WTC11 (cell line): ENCODE data around the gene LRRC28. TPM values are rescaled to one million over a fixed set of nuclear protein-coding genes. Genes with fewer than 3 reads are reported as not detected.
A peak's percentile ranks its signal among the peaks of the same experiment; 100 is the strongest.

Experiments used
- ATAC-seq: fragments of 200-7000 bp; cut with Tn5 transposase; 2 replicates; pipeline ENCODE4 v1.10.0; 2021; ENCODE audit warnings: mild to moderate bottlenecking, moderate library complexity
- Bru-seq: library from RNA; stranded (reverse); fragments of 400-500 nt; gene quantifications from one replicate; lab custom pipeline; 2021; lab: Mats Ljungman, UMichigan
- CTCF ChIA-PET: fragments of 300-600 bp; sonication (Branson Sonifier 250); formaldehyde crosslinking; loops from one replicate; lab custom pipeline; 2021; ENCODE audit warnings: antibody characterized with exemption; lab: Charles Lee
- POLR2A ChIA-PET: fragments of 350-600 bp; sonication (Branson Sonifier 250); formaldehyde crosslinking; loops from one replicate; lab custom pipeline; 2021; ENCODE audit warnings: antibody characterized with exemption; lab: Charles Lee
- DNase-seq: peaks from one replicate; pipeline ENCODE4 v3.0.0; 2021; ENCODE audit warnings: low spot score
- H3K27ac Mint-ChIP-seq: 2 replicates; pipeline ENCODE4 v1.8.0; 2021; ENCODE audit warnings: mixed read lengths
- H3K27me3 Mint-ChIP-seq: 2 replicates; pipeline ENCODE4 v1.8.0; 2021; ENCODE audit warnings: low read depth, mild to moderate bottlenecking, moderate library complexity, mixed read lengths
- H3K36me3 Mint-ChIP-seq: 2 replicates; pipeline ENCODE4 v1.8.0; 2021; ENCODE audit warnings: mixed read lengths
- H3K4me1 Mint-ChIP-seq: 2 replicates; pipeline ENCODE4 v1.8.0; 2022; ENCODE audit warnings: mixed read lengths
- H3K4me3 Mint-ChIP-seq: 2 replicates; pipeline ENCODE4 v1.8.0; 2021; ENCODE audit warnings: mild to moderate bottlenecking, moderate library complexity, mixed read lengths
- H3K9me3 Mint-ChIP-seq: 2 replicates; pipeline ENCODE4 v1.8.0; 2021; ENCODE audit warnings: mixed read lengths
- ATF1 ChIP-seq: sonication (generic); formaldehyde crosslinking; IDR thresholded peaks from 2 replicates; pipeline ENCODE4 v1.8.1; 2023; ENCODE audit warnings: mild to moderate bottlenecking, moderate library complexity, missing genetic modification reagents
- ATF6 ChIP-seq: sonication (generic); formaldehyde crosslinking; IDR thresholded peaks from 2 replicates; pipeline ENCODE4 v1.8.1; 2023; ENCODE audit warnings: mild to moderate bottlenecking, missing genetic modification reagents
- CBFB ChIP-seq: sonication (generic); formaldehyde crosslinking; IDR thresholded peaks from 2 replicates; pipeline ENCODE4 v1.8.1; 2022; ENCODE audit warnings: mild to moderate bottlenecking, low read depth, missing genetic modification reagents
- CREM ChIP-seq: sonication (generic); formaldehyde crosslinking; IDR thresholded peaks from 2 replicates; pipeline ENCODE4 v1.8.1; 2022; ENCODE audit warnings: mild to moderate bottlenecking, missing genetic modification reagents, moderate library complexity
- ELF4 ChIP-seq: sonication (generic); formaldehyde crosslinking; IDR thresholded peaks from 2 replicates; pipeline ENCODE4 v1.8.1; 2022; ENCODE audit warnings: low read depth, mild to moderate bottlenecking, moderate library complexity, missing genetic modification reagents
- FOXK1 ChIP-seq: sonication (generic); formaldehyde crosslinking; IDR thresholded peaks from 2 replicates; pipeline ENCODE4 v1.8.0; 2022; ENCODE audit warnings: mild to moderate bottlenecking, moderate library complexity, missing genetic modification reagents
- FOXP1 ChIP-seq: sonication (generic); formaldehyde crosslinking; IDR thresholded peaks from 2 replicates; pipeline ENCODE4 v1.8.0; 2022; ENCODE audit warnings: missing genetic modification reagents, mild to moderate bottlenecking, moderate library complexity, borderline replicate concordance
- HMGA2 ChIP-seq: fragments of 250-450 bp; sonication (Bioruptor Pico); IDR thresholded peaks from 2 replicates; pipeline ENCODE4 v1.4.0; 2021; ENCODE audit warnings: mild to moderate bottlenecking, moderate library complexity
- IRF2 ChIP-seq: sonication (generic); formaldehyde crosslinking; IDR thresholded peaks from 2 replicates; pipeline ENCODE4 v1.8.0; 2022; ENCODE audit warnings: low read depth, missing genetic modification reagents, borderline replicate concordance
- NFYB ChIP-seq: sonication (generic); formaldehyde crosslinking; conservative IDR thresholded peaks from 2 replicates; pipeline ENCODE4 v1.8.0; 2022; ENCODE audit warnings: low read depth, missing genetic modification reagents
- OVOL2 ChIP-seq: fragments of 250-450 bp; sonication (Bioruptor Pico); IDR thresholded peaks from 2 replicates; pipeline ENCODE4 v1.9.0; 2021; ENCODE audit warnings: mild to moderate bottlenecking, borderline replicate concordance
- RELA ChIP-seq: sonication (generic); formaldehyde crosslinking; IDR thresholded peaks from 2 replicates; pipeline ENCODE4 v1.8.1; 2022; ENCODE audit warnings: missing genetic modification reagents, mild to moderate bottlenecking, borderline replicate concordance
- SMAD3 ChIP-seq: sonication (generic); formaldehyde crosslinking; IDR thresholded peaks from 2 replicates; pipeline ENCODE4 v1.8.0; 2022; ENCODE audit warnings: missing genetic modification reagents, mild to moderate bottlenecking, borderline replicate concordance
- SP1 ChIP-seq: sonication (generic); formaldehyde crosslinking; conservative IDR thresholded peaks from 2 replicates; pipeline ENCODE4 v1.8.1; 2022; ENCODE audit warnings: missing genetic modification reagents
- TEAD1 ChIP-seq: sonication (generic); formaldehyde crosslinking; IDR thresholded peaks from 2 replicates; pipeline ENCODE4 v1.8.0; 2022; ENCODE audit warnings: mild to moderate bottlenecking, missing genetic modification reagents
- TP53 ChIP-seq: sonication (generic); formaldehyde crosslinking; IDR thresholded peaks from 2 replicates; pipeline ENCODE4 v1.8.1; 2023; ENCODE audit warnings: mild to moderate bottlenecking, missing genetic modification reagents
- ZNF121 ChIP-seq: sonication (generic); formaldehyde crosslinking; IDR thresholded peaks from 2 replicates; pipeline ENCODE4 v1.8.0; 2023; ENCODE audit warnings: missing genetic modification reagents
- ZNF423 ChIP-seq: fragments of 250-450 bp; sonication (Bioruptor Pico); IDR thresholded peaks from 2 replicates; pipeline ENCODE4 v2.1.2; 2022; ENCODE audit warnings: mild to moderate bottlenecking, moderate library complexity
- long read RNA-seq, 3 experiments: library from RNA in 1 of 3; library from capped mRNA in 1 of 3; library from polyadenylated mRNA in 1 of 3; unstranded in 2 of 3; stranded (forward) in 1 of 3; transcript quantifications; one replicate each; pipeline ENCODE4 v2.0.0, GENCODE V29; 2021
- total RNA-seq: library from RNA; stranded (reverse); gene quantifications from 3 replicates; pipeline ENCODE4 v1.2.3, GENCODE V29; 2021
- TF ChIP-seq, protein P1 (sequence below): sonication (generic); formaldehyde crosslinking; IDR thresholded peaks from 2 replicates; pipeline ENCODE4 v1.8.0; 2023; ENCODE audit warnings: missing genetic modification reagents, mild to moderate bottlenecking, borderline replicate concordance
- TF ChIP-seq, protein P2 (sequence below): sonication (generic); formaldehyde crosslinking; IDR thresholded peaks from 2 replicates; pipeline ENCODE4 v1.8.0; 2022; ENCODE audit warnings: mild to moderate bottlenecking, missing genetic modification reagents
- TF ChIP-seq, protein P3 (sequence below): sonication (generic); formaldehyde crosslinking; IDR thresholded peaks from 2 replicates; pipeline ENCODE4 v1.8.1; 2022; ENCODE audit warnings: mild to moderate bottlenecking, missing genetic modification reagents, moderate library complexity, borderline replicate concordance
- TF ChIP-seq, protein P4 (sequence below): sonication (generic); formaldehyde crosslinking; conservative IDR thresholded peaks from 2 replicates; pipeline ENCODE4 v1.8.1; 2023; ENCODE audit warnings: mild to moderate bottlenecking, low read depth, missing genetic modification reagents, moderate library complexity

The LRRC28 gene
- total RNA-seq (18.4 to 20.3 TPM (median 18.5 TPM) in 3 replicates), Bru-seq, nascent RNA (percentile 58 among the genes with signal in this experiment)
- long read RNA-seq, experiment 1, full-length matches to known transcripts: 15 of 41 reads
- long read RNA-seq, experiment 1, partial matches to known transcripts: 7 of 41 reads
- long read RNA-seq, experiment 1, other reads (novel, unspliced or antisense): 19 of 41 reads
- long read RNA-seq, experiment 2, full-length matches to known transcripts: 7 of 17 reads
- long read RNA-seq, experiment 2, partial matches to known transcripts: 3 of 17 reads
- long read RNA-seq, experiment 2, other reads (novel, unspliced or antisense): 7 of 17 reads
- long read RNA-seq, experiment 3, full-length matches to known transcripts: 22 of 37 reads
- long read RNA-seq, experiment 3, partial matches to known transcripts: 1 of 37 reads
- long read RNA-seq, experiment 3, other reads (novel, unspliced or antisense): 14 of 37 reads

- DNase-seq: peak; percentile 98
- H3K27me3 Mint-ChIP-seq: no peaks in the 10 kb centered on the region
- peak within 1 kb of the TSS; percentile 83 for H3K4me3 Mint-ChIP-seq
- H3K9me3 Mint-ChIP-seq: no peaks in the 10 kb centered on the region
- ChIA-PET CTCF (interaction anchor here (0.7 to 2.1 kb wide), 9 partner anchors 9 to 482 kb away, joined by 3 to 11 read pairs (median 4); partner anchors contain the start of gene LYSMD4), POLR2A (interaction anchor here (0.6 to 0.8 kb wide), 2 partner anchors 146 kb away, joined by 3 read pairs; partner anchors contain the start of gene SYNM)
- TF ChIP-seq ATF1 (no peak), CBFB (CRISPR knock-in tag) (peak; percentile 87; the same call in 1 of the 2 replicates), NFYB (CRISPR knock-in tag) (peak; percentile 78), SMAD3 (CRISPR knock-in tag) (0 out of 2 replicates have a peak, but pooled peaks have one; percentile 38), ZNF423 (CRISPR knock-in tag) (no peak), FOXK1 (CRISPR knock-in tag) (peak; percentile 17; the same call in 1 of the 2 replicates), TP53 (no peak), FOXP1 (CRISPR knock-in tag) (peak; percentile 63; the same call in 1 of the 2 replicates), SP1 (CRISPR knock-in tag) (peak; percentile 64), ATF6 (CRISPR knock-in tag) (no peak), HMGA2 (CRISPR knock-in tag) (no peak), ELF4 (CRISPR knock-in tag) (no peak)
- TF ChIP-seq, protein P1, sequence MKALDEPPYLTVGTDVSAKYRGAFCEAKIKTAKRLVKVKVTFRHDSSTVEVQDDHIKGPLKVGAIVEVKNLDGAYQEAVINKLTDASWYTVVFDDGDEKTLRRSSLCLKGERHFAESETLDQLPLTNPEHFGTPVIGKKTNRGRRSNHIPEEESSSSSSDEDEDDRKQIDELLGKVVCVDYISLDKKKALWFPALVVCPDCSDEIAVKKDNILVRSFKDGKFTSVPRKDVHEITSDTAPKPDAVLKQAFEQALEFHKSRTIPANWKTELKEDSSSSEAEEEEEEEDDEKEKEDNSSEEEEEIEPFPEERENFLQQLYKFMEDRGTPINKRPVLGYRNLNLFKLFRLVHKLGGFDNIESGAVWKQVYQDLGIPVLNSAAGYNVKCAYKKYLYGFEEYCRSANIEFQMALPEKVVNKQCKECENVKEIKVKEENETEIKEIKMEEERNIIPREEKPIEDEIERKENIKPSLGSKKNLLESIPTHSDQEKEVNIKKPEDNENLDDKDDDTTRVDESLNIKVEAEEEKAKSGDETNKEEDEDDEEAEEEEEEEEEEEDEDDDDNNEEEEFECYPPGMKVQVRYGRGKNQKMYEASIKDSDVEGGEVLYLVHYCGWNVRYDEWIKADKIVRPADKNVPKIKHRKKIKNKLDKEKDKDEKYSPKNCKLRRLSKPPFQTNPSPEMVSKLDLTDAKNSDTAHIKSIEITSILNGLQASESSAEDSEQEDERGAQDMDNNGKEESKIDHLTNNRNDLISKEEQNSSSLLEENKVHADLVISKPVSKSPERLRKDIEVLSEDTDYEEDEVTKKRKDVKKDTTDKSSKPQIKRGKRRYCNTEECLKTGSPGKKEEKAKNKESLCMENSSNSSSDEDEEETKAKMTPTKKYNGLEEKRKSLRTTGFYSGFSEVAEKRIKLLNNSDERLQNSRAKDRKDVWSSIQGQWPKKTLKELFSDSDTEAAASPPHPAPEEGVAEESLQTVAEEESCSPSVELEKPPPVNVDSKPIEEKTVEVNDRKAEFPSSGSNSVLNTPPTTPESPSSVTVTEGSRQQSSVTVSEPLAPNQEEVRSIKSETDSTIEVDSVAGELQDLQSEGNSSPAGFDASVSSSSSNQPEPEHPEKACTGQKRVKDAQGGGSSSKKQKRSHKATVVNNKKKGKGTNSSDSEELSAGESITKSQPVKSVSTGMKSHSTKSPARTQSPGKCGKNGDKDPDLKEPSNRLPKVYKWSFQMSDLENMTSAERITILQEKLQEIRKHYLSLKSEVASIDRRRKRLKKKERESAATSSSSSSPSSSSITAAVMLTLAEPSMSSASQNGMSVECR (CRISPR knock-in tag): no peak
- TF ChIP-seq, protein P2, sequence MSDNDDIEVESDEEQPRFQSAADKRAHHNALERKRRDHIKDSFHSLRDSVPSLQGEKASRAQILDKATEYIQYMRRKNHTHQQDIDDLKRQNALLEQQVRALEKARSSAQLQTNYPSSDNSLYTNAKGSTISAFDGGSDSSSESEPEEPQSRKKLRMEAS (CRISPR knock-in tag): peak; percentile 38; the same call in 1 of the 2 replicates
- H3K36me3 Mint-ChIP-seq: no peaks in the 10 kb centered on the region
- peaks cover 25% of the 10 kb centered on the region for H3K4me1 Mint-ChIP-seq
- H3K27ac Mint-ChIP-seq: peak within 1 kb of the TSS; percentile 97
- peak; percentile 98 for ATAC-seq
Observed at GRCh38 chr15:99250857-99251841, at the start of gene LRRC28. Gene LRRC28, plus strand, starts transcription at chr15:99251481. Its CDS starts 4,477 bp downstream, at chr15:99255958.

- peaks cover 7% of the 10 kb centered on the region; the same call in 1 of the 2 replicates for H3K9me3 Mint-ChIP-seq
- peaks cover 20% of the 10 kb centered on the region for H3K36me3 Mint-ChIP-seq
- ChIA-PET POLR2A (no interaction called here), CTCF (interaction anchor here (0.9 to 1.1 kb wide), 2 partner anchors 12 to 97 kb away, joined by 4 to 7 read pairs; no protein-coding TSS in a partner anchor)
- no peaks in the 10 kb centered on the region for H3K27me3 Mint-ChIP-seq
- H3K4me3 Mint-ChIP-seq: no peak overlapping the region
- ATAC-seq: no peak
- no peak for DNase-seq
- no peak overlapping the region for H3K27ac Mint-ChIP-seq
- no peaks in the 10 kb centered on the region for H3K4me1 Mint-ChIP-seq
- TF ChIP-seq IRF2 (CRISPR knock-in tag): no peak
- TF ChIP-seq, protein P3, sequence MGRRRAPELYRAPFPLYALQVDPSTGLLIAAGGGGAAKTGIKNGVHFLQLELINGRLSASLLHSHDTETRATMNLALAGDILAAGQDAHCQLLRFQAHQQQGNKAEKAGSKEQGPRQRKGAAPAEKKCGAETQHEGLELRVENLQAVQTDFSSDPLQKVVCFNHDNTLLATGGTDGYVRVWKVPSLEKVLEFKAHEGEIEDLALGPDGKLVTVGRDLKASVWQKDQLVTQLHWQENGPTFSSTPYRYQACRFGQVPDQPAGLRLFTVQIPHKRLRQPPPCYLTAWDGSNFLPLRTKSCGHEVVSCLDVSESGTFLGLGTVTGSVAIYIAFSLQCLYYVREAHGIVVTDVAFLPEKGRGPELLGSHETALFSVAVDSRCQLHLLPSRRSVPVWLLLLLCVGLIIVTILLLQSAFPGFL (CRISPR knock-in tag): no peak
- TF ChIP-seq ZNF121: no peak
- TF ChIP-seq CREM (CRISPR knock-in tag): no peak
- TF ChIP-seq, protein P4, sequence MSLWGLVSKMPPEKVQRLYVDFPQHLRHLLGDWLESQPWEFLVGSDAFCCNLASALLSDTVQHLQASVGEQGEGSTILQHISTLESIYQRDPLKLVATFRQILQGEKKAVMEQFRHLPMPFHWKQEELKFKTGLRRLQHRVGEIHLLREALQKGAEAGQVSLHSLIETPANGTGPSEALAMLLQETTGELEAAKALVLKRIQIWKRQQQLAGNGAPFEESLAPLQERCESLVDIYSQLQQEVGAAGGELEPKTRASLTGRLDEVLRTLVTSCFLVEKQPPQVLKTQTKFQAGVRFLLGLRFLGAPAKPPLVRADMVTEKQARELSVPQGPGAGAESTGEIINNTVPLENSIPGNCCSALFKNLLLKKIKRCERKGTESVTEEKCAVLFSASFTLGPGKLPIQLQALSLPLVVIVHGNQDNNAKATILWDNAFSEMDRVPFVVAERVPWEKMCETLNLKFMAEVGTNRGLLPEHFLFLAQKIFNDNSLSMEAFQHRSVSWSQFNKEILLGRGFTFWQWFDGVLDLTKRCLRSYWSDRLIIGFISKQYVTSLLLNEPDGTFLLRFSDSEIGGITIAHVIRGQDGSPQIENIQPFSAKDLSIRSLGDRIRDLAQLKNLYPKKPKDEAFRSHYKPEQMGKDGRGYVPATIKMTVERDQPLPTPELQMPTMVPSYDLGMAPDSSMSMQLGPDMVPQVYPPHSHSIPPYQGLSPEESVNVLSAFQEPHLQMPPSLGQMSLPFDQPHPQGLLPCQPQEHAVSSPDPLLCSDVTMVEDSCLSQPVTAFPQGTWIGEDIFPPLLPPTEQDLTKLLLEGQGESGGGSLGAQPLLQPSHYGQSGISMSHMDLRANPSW (CRISPR knock-in tag): no peak
- TF ChIP-seq RELA (CRISPR knock-in tag): no peak
- no peak for TF ChIP-seq TEAD1 (CRISPR knock-in tag)
- no peak for TF ChIP-seq OVOL2 (CRISPR knock-in tag)
Observed at GRCh38 chr15:99202176-99202552, 49.1 kb upstream of the LRRC28 start.
